T-helper 1 cell treated with Interleukin-12 subunit alpha and Interleukin-12 subunit beta and Interleukin-4 antibody, amounts not matched to agents 30 μg/mL and 1 μg/mL, for 36 hours (primary cell): ENCODE measurements around the gene ABCB8.
A peak's percentile ranks its signal among the peaks of the same experiment; 100 is the strongest.

Source experiments
- H3K27ac Mint-ChIP-seq: one replicate; pipeline ENCODE4 v1.8.0; 2021; ENCODE audit warnings: mild to moderate bottlenecking, mixed read lengths
- H3K27me3 Mint-ChIP-seq: one replicate; pipeline ENCODE4 v1.8.0; 2021; ENCODE audit warnings: low read depth, mixed read lengths
- H3K36me3 Mint-ChIP-seq: one replicate; pipeline ENCODE4 v1.8.0; 2021; ENCODE audit warnings: low read depth, mixed read lengths
- H3K4me1 Mint-ChIP-seq: one replicate; pipeline ENCODE4 v1.8.0; 2021; ENCODE audit warnings: low read depth, mixed read lengths
- H3K4me3 Mint-ChIP-seq: one replicate; pipeline ENCODE4 v1.8.0; 2021; ENCODE audit warnings: mild to moderate bottlenecking, moderate library complexity, mixed read lengths
- H3K9me3 Mint-ChIP-seq: one replicate; pipeline ENCODE4 v1.8.0; 2021; ENCODE audit warnings: mixed read lengths

ABCB8 gene

GRCh38 chr7:151028131-151028947 lies at the start of gene ABCB8:
Gene ABCB8 (plus strand): TSS chr7:151028450. CDS start chr7:151028516, 66 bp downstream.
- Mint-ChIP-seq H3K4me1 (peaks cover 20% of the 10 kb centered on the region), H3K9me3 (no peaks in the 10 kb centered on the region), H3K27ac (peak within 1 kb of the TSS; percentile 94), H3K27me3 (no peaks in the 10 kb centered on the region), H3K36me3 (peaks cover 2% of the 10 kb centered on the region), H3K4me3 (peak within 1 kb of the TSS; percentile 95)

- H3K9me3 Mint-ChIP-seq: no peaks in the 10 kb centered on the region
- peaks cover 18% of the 10 kb centered on the region for H3K4me1 Mint-ChIP-seq
- no peak overlapping the region for H3K27ac Mint-ChIP-seq
- peaks cover 85% of the 10 kb centered on the region for H3K27me3 Mint-ChIP-seq
- H3K36me3 Mint-ChIP-seq: peaks cover 5% of the 10 kb centered on the region
- H3K4me3 Mint-ChIP-seq: no peak overlapping the region
These were observed 48.4 kb upstream of the ABCB8 start for GRCh38 chr7:150979713-150980390.

GRCh38 chr7:150980663-150981062 lies 47.6 kb upstream of the ABCB8 start:
- Mint-ChIP-seq H3K4me1 (peaks cover 14% of the 10 kb centered on the region), H3K27me3 (peaks cover 86% of the 10 kb centered on the region), H3K4me3 (peak overlapping the region; percentile 14), H3K27ac (no peak overlapping the region), H3K36me3 (peaks cover 3% of the 10 kb centered on the region), H3K9me3 (no peaks in the 10 kb centered on the region)

GRCh38 chr7:150981644-150982043 lies 46.6 kb upstream of the ABCB8 start:
- no peak overlapping the region for H3K4me3 Mint-ChIP-seq
- H3K9me3 Mint-ChIP-seq: no peaks in the 10 kb centered on the region
- peaks cover 15% of the 10 kb centered on the region for H3K4me1 Mint-ChIP-seq
- H3K27me3 Mint-ChIP-seq: peaks cover 83% of the 10 kb centered on the region
- no peak overlapping the region for H3K27ac Mint-ChIP-seq
- H3K36me3 Mint-ChIP-seq: peaks cover 3% of the 10 kb centered on the region

- Mint-ChIP-seq H3K9me3 (no peaks in the 10 kb centered on the region), H3K4me1 (peaks cover 9% of the 10 kb centered on the region), H3K36me3 (no peaks in the 10 kb centered on the region), H3K27me3 (peaks cover 76% of the 10 kb centered on the region), H3K4me3 (no peak overlapping the region), H3K27ac (no peak overlapping the region)
These were observed 45.9 kb upstream of the ABCB8 start for GRCh38 chr7:150982351-150982750.

GRCh38 chr7:150983893-150984368 lies 44.3 kb upstream of the ABCB8 start:
- no peaks in the 10 kb centered on the region for H3K36me3 Mint-ChIP-seq
- H3K27me3 Mint-ChIP-seq: peaks cover 73% of the 10 kb centered on the region
- H3K9me3 Mint-ChIP-seq: no peaks in the 10 kb centered on the region
- peaks cover 17% of the 10 kb centered on the region for H3K4me1 Mint-ChIP-seq
- H3K27ac Mint-ChIP-seq: no peak overlapping the region
- no peak overlapping the region for H3K4me3 Mint-ChIP-seq

GRCh38 chr7:150986099-150986512 lies 42.1 kb upstream of the ABCB8 start:
- no peak overlapping the region for H3K27ac Mint-ChIP-seq
- H3K36me3 Mint-ChIP-seq: no peaks in the 10 kb centered on the region
- peaks cover 19% of the 10 kb centered on the region for H3K4me1 Mint-ChIP-seq
- H3K27me3 Mint-ChIP-seq: peaks cover 53% of the 10 kb centered on the region
- H3K4me3 Mint-ChIP-seq: no peak overlapping the region
- H3K9me3 Mint-ChIP-seq: peaks cover 6% of the 10 kb centered on the region

- H3K27me3 Mint-ChIP-seq: peaks cover 49% of the 10 kb centered on the region
These were observed 41.7 kb upstream of the ABCB8 start for GRCh38 chr7:150986556-150986955.

GRCh38 chr7:150988230-150989226 lies 39.7 kb upstream of the ABCB8 start:
- H3K9me3 Mint-ChIP-seq: peaks cover 9% of the 10 kb centered on the region
- H3K4me3 Mint-ChIP-seq: peak overlapping the region; percentile 47
- peaks cover 30% of the 10 kb centered on the region for H3K27me3 Mint-ChIP-seq
- H3K4me1 Mint-ChIP-seq: peaks cover 19% of the 10 kb centered on the region
- H3K27ac Mint-ChIP-seq: no peak overlapping the region
- H3K36me3 Mint-ChIP-seq: no peaks in the 10 kb centered on the region

More at GRCh38 chr7:150986556-150986955, 41.7 kb upstream of the ABCB8 start:
- Mint-ChIP-seq H3K36me3 (no peaks in the 10 kb centered on the region), H3K4me3 (no peak overlapping the region), H3K27ac (no peak overlapping the region), H3K9me3 (peaks cover 9% of the 10 kb centered on the region), H3K4me1 (peaks cover 19% of the 10 kb centered on the region)

- Mint-ChIP-seq H3K9me3 (peaks cover 9% of the 10 kb centered on the region), H3K4me1 (peaks cover 19% of the 10 kb centered on the region), H3K27me3 (peaks cover 21% of the 10 kb centered on the region), H3K27ac (peak overlapping the region; percentile 32), H3K4me3 (no peak overlapping the region), H3K36me3 (no peaks in the 10 kb centered on the region)
These were observed 38.8 kb upstream of the ABCB8 start for GRCh38 chr7:150989456-150989855.

GRCh38 chr7:150990416-150991186 lies 37.6 kb upstream of the ABCB8 start, which contains the start of gene NOS3:
Gene NOS3 (plus strand): TSS chr7:150991017. CDS start chr7:150993804, 2,787 bp downstream.
- H3K9me3 Mint-ChIP-seq: peaks cover 9% of the 10 kb centered on the region
- H3K4me1 Mint-ChIP-seq: peaks cover 19% of the 10 kb centered on the region
- peaks cover 13% of the 10 kb centered on the region for H3K27me3 Mint-ChIP-seq
- no peaks in the 10 kb centered on the region for H3K36me3 Mint-ChIP-seq
- H3K4me3 Mint-ChIP-seq: no peak within 1 kb of the TSS
- no peak within 1 kb of the TSS for H3K27ac Mint-ChIP-seq

GRCh38 chr7:150992051-150992640 lies 36.1 kb upstream of the ABCB8 start:
- Mint-ChIP-seq H3K4me1 (peaks cover 15% of the 10 kb centered on the region), H3K9me3 (peaks cover 9% of the 10 kb centered on the region), H3K27me3 (peaks cover 6% of the 10 kb centered on the region), H3K27ac (no peak overlapping the region), H3K36me3 (no peaks in the 10 kb centered on the region), H3K4me3 (no peak overlapping the region)

- peaks cover 13% of the 10 kb centered on the region for H3K4me1 Mint-ChIP-seq
- peaks cover 6% of the 10 kb centered on the region for H3K27me3 Mint-ChIP-seq
- no peak overlapping the region for H3K4me3 Mint-ChIP-seq
- H3K27ac Mint-ChIP-seq: no peak overlapping the region
- H3K36me3 Mint-ChIP-seq: no peaks in the 10 kb centered on the region
- H3K9me3 Mint-ChIP-seq: peaks cover 9% of the 10 kb centered on the region
These were observed 35.4 kb upstream of the ABCB8 start for GRCh38 chr7:150992833-150993302.
